CD4-positive, CD25-positive, alpha-beta regulatory T cell (primary cell): Measurements from ENCODE around the gene CACNA1F. TPM values are rescaled to one million over a fixed set of nuclear protein-coding genes. Genes with fewer than 3 reads are reported as not detected.
A peak's percentile ranks its signal among the peaks of the same experiment; 100 is the strongest.

ENCODE experiments used
- ATAC-seq, 2 donors: fragments of 150-1000 bp; cut with Tn5 transposase; one replicate each; pipeline ENCODE4 v1.10.0; 2021; ENCODE audit warnings: low read depth in 2 of 2, moderate number of reproducible peaks in 2 of 2, moderate library complexity in 1 of 2
- DNase-seq, 3 donors: peaks; one replicate each; pipeline versions ENCODE4 v3.0.0 to v3.0.0-alpha.2; 2012 to 2022; ENCODE audit warnings: mixed read lengths in 1 of 3
- H3K27ac ChIP-seq: one replicate; pipeline ENCODE4 v1.7.0; 2013; ENCODE audit warnings: mild to moderate bottlenecking, low read length; ENCODE audit not compliant: insufficient read depth, poor library complexity, severe bottlenecking
- H3K27me3 ChIP-seq: one replicate; pipeline ENCODE4 v1.7.0; 2013; ENCODE audit warnings: low read length; ENCODE audit not compliant: control insufficient read depth, insufficient read depth
- H3K36me3 ChIP-seq: one replicate; pipeline ENCODE4 v1.7.0; 2013; ENCODE audit warnings: mild to moderate bottlenecking, low read length, moderate library complexity; ENCODE audit not compliant: control insufficient read depth, insufficient read depth
- H3K4me1 ChIP-seq: 2 replicates; pipeline ENCODE4 v1.7.0; 2013; ENCODE audit warnings: mild to moderate bottlenecking, low read length; ENCODE audit not compliant: insufficient read depth, control insufficient read depth, poor library complexity, severe bottlenecking
- H3K4me3 ChIP-seq: one replicate; pipeline ENCODE4 v1.7.0; 2013; ENCODE audit warnings: low read depth, mild to moderate bottlenecking, low read length, moderate library complexity
- H3K9me3 ChIP-seq, 2 experiments: 1 replicate in 1 of 2; 2 replicates in 1 of 2; pipeline ENCODE4 v1.7.0; 2013; ENCODE audit warnings: low read length in 2 of 2, mild to moderate bottlenecking in 1 of 2, moderate library complexity in 1 of 2; ENCODE audit not compliant: control insufficient read depth in 2 of 2
- H3K27ac Mint-ChIP-seq, 3 donors: one replicate each; pipeline ENCODE4 v1.8.0; 2020 to 2022; ENCODE audit warnings: mild to moderate bottlenecking in 3 of 3, mixed read lengths in 3 of 3, moderate library complexity in 2 of 3
- H3K27me3 Mint-ChIP-seq: one replicate; pipeline ENCODE4 v1.8.0; 2022; ENCODE audit warnings: mild to moderate bottlenecking, mixed read lengths
- H3K36me3 Mint-ChIP-seq: one replicate; pipeline ENCODE4 v1.8.0; 2020; ENCODE audit warnings: mixed read lengths
- H3K4me1 Mint-ChIP-seq, 4 donors: one replicate each; pipeline ENCODE4 v1.8.0; 2020 to 2022; ENCODE audit warnings: mixed read lengths in 4 of 4, mild to moderate bottlenecking in 1 of 4
- H3K4me3 Mint-ChIP-seq, 4 donors: one replicate each; pipeline ENCODE4 v1.8.0; 2020 to 2022; ENCODE audit warnings: mild to moderate bottlenecking in 4 of 4, mixed read lengths in 4 of 4, moderate library complexity in 3 of 4
- H3K9me3 Mint-ChIP-seq, 7 donors: one replicate each; pipeline ENCODE4 v1.8.0; 2020 to 2022; ENCODE audit warnings: mixed read lengths in 7 of 7, mild to moderate bottlenecking in 3 of 7, moderate library complexity in 2 of 7
- polyA plus RNA-seq, 4 donors: library from polyadenylated mRNA; unstranded; fragments of 300-500 nt; fragmentation: Illumina TruSeq; gene quantifications; one replicate each; pipeline ENCODE4 v1.2.3, GENCODE V29; 2021
- total RNA-seq: library from RNA; stranded (reverse); gene quantifications from one replicate; pipeline ENCODE4 v1.2.3, GENCODE V29; 2022

CACNA1F gene
- total and polyA plus RNA-seq, 5 donors from 2014 or later, result 0.69 TPM; not detected in 4

- ATAC-seq, result peak; percentile 59 to 60
- Mint-ChIP-seq H3K9me3 (peaks cover 0 to 1% (median 0%) of the 10 kb centered on the region in 7 donors), H3K27me3 (no peaks in the 10 kb centered on the region), H3K4me3 (peak within 1 kb of the TSS; percentile 88 to 91 (median 90)), H3K36me3 (no peaks in the 10 kb centered on the region), H3K4me1 (peaks cover 0 to 40% (median 9%) of the 10 kb centered on the region in 4 donors), H3K27ac (peak within 1 kb of the TSS in 2 of 3 donors; percentile 79 to 85)
- DNase-seq, result peak; percentile 32 to 67 (median 59)
- H3K9me3 ChIP-seq, result no peaks in the 10 kb centered on the region
- peaks cover 20% of the 10 kb centered on the region for H3K4me1 ChIP-seq
- H3K36me3 ChIP-seq, result peaks cover 11% of the 10 kb centered on the region
- peak within 1 kb of the TSS; percentile 74 for H3K4me3 ChIP-seq
- peak within 1 kb of the TSS; percentile 73 for H3K27ac ChIP-seq
- no peaks in the 10 kb centered on the region for H3K27me3 ChIP-seq
Observed at GRCh38 chrX:49171752-49172279, 61.3 kb downstream of the CACNA1F start, which contains the start of gene PLP2. Gene PLP2 (plus strand): TSS chrX:49171898. CDS start chrX:49172001, 103 bp downstream.

DNA sequence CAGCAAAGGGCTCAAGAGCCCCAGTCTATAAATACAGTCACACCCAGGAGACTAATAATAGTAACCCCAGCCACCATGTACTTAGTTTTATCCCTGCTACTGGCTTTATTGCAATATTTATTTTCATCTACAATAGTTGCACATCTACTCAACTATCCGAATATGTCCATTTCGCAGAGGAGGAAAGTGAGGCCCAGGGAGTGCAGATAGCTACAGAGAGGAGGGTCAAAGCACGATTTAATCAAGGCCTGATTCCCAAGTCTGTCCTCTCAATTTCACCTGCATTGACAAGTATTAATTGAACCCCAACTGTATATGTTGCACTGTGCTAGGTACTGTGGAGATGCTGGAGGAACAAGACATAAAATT is 65.4 kb downstream of the CACNA1F start:
- ATAC-seq, result no peak
- Mint-ChIP-seq H3K27ac (peak overlapping the region; percentile 83 to 94 (median 90)), H3K27me3 (no peaks in the 10 kb centered on the region), H3K36me3 (no peaks in the 10 kb centered on the region), H3K9me3 (peaks cover 0 to 1% (median 0%) of the 10 kb centered on the region in 7 donors), H3K4me3 (peak overlapping the region; percentile 75 to 95 (median 90)), H3K4me1 (peaks cover 0 to 48% (median 13%) of the 10 kb centered on the region in 4 donors)
- H3K27me3 ChIP-seq, result no peaks in the 10 kb centered on the region
- no peak for DNase-seq
- peaks cover 30% of the 10 kb centered on the region for H3K4me1 ChIP-seq
- H3K4me3 ChIP-seq, result peak overlapping the region; percentile 52
- peak overlapping the region; percentile 81 for H3K27ac ChIP-seq
- H3K9me3 ChIP-seq, result no peaks in the 10 kb centered on the region
- no peaks in the 10 kb centered on the region for H3K36me3 ChIP-seq

GRCh38 chrX:49166914-49167739 is 66.0 kb downstream of the CACNA1F start:
- H3K4me3 ChIP-seq, result peak overlapping the region; percentile 74
- H3K4me1 Mint-ChIP-seq, result peaks cover 0 to 46% (median 11%) of the 10 kb centered on the region in 4 donors
- ATAC-seq, result peak; percentile 9 to 19
- no peaks in the 10 kb centered on the region for H3K9me3 ChIP-seq
- H3K4me3 Mint-ChIP-seq, result peak overlapping the region; percentile 75 to 95 (median 90)
- H3K36me3 ChIP-seq, result no peaks in the 10 kb centered on the region
- peak overlapping the region; percentile 90 to 97 (median 94) for H3K27ac Mint-ChIP-seq
- peak overlapping the region; percentile 81 for H3K27ac ChIP-seq
- no peaks in the 10 kb centered on the region for H3K36me3 Mint-ChIP-seq
- peaks cover 27% of the 10 kb centered on the region for H3K4me1 ChIP-seq
- no peaks in the 10 kb centered on the region for H3K27me3 ChIP-seq
- DNase-seq, result peak; percentile 52 to 74 (median 54)
- H3K9me3 Mint-ChIP-seq, result peaks cover 0 to 1% (median 0%) of the 10 kb centered on the region in 7 donors
- no peaks in the 10 kb centered on the region for H3K27me3 Mint-ChIP-seq

DNA sequence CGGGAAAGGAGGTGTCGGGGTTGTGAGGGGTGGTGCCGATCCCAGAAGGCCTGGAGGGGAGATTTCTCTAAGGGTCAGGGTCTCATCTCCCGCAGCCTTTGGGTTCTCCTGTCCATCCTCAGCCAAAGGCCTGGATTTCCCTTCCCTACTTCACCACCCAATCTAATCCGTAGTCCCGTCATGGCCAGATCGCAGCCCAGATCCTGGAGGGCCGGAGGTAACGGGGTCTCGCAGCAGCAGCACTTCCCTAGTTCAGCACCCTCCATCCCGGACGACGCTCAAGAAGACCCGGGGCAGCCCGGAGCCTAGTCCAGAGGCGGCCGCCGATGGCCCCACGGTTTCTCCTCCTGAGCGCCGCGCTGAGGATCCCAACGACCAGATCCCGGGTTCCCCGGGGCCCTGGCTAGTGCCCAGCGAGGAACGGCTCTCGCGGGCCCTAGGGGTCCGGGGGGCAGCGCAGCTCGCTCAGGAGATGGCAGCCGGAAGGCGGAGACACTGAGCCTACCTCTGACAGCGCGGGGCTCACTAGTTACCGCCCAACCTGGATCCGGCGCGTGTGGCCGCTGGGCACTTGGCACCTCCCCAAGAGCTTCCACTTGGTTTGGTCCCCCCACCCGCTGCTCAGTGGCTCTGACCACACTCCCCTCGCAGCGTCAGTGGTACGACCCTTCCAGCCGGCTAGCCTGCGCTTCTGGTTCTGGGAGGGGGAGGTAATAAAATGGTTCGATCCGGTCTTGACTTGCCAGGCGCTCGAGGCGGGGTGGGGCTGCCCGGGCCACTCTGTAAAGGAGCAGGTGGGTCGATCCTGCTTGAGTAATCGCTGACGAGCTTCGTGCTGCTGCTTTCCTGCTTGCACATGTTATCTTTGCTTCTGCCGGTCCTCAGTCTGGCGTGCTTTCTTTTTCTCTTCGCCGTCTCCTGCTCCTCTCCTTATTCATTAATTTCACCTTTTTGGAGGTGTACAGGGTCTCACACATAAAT is 66.9 kb downstream of the CACNA1F start:
- Histone ChIP-seq H3K4me3 (peak overlapping the region; percentile 74), H3K4me1 (peaks cover 27% of the 10 kb centered on the region), H3K9me3 (no peaks in the 10 kb centered on the region), H3K27ac (peak overlapping the region; percentile 81), H3K36me3 (no peaks in the 10 kb centered on the region), H3K27me3 (no peaks in the 10 kb centered on the region)
- Mint-ChIP-seq H3K9me3 (peaks cover 0 to 1% (median 0%) of the 10 kb centered on the region in 7 donors), H3K27ac (peak overlapping the region; percentile 90 to 97 (median 94)), H3K27me3 (no peaks in the 10 kb centered on the region), H3K4me1 (peaks cover 0 to 42% (median 14%) of the 10 kb centered on the region in 4 donors), H3K4me3 (peak overlapping the region; percentile 75 to 95 (median 90)), H3K36me3 (no peaks in the 10 kb centered on the region)
- ATAC-seq (peak; percentile 66 to 73), DNase-seq (peak; percentile 67 to 85 (median 75))

- Histone ChIP-seq H3K4me1 (peaks cover 27% of the 10 kb centered on the region), H3K9me3 (no peaks in the 10 kb centered on the region), H3K27ac (peak overlapping the region; percentile 76), H3K4me3 (no peak overlapping the region), H3K36me3 (no peaks in the 10 kb centered on the region), H3K27me3 (no peaks in the 10 kb centered on the region)
- no peaks in the 10 kb centered on the region for H3K27me3 Mint-ChIP-seq
- H3K4me1 Mint-ChIP-seq, result peaks cover 0 to 42% (median 14%) of the 10 kb centered on the region in 4 donors
- peak overlapping the region in 2 of 3 donors; percentile 51 to 96 for H3K27ac Mint-ChIP-seq
- no peak for DNase-seq
- H3K36me3 Mint-ChIP-seq, result no peaks in the 10 kb centered on the region
- peaks cover 0 to 1% (median 0%) of the 10 kb centered on the region in 7 donors for H3K9me3 Mint-ChIP-seq
- no peak for ATAC-seq
- peak overlapping the region in 2 of 4 donors; percentile 61 to 83 for H3K4me3 Mint-ChIP-seq
Observed at GRCh38 chrX:49164589-49165360, 68.4 kb downstream of the CACNA1F start.

DNA sequence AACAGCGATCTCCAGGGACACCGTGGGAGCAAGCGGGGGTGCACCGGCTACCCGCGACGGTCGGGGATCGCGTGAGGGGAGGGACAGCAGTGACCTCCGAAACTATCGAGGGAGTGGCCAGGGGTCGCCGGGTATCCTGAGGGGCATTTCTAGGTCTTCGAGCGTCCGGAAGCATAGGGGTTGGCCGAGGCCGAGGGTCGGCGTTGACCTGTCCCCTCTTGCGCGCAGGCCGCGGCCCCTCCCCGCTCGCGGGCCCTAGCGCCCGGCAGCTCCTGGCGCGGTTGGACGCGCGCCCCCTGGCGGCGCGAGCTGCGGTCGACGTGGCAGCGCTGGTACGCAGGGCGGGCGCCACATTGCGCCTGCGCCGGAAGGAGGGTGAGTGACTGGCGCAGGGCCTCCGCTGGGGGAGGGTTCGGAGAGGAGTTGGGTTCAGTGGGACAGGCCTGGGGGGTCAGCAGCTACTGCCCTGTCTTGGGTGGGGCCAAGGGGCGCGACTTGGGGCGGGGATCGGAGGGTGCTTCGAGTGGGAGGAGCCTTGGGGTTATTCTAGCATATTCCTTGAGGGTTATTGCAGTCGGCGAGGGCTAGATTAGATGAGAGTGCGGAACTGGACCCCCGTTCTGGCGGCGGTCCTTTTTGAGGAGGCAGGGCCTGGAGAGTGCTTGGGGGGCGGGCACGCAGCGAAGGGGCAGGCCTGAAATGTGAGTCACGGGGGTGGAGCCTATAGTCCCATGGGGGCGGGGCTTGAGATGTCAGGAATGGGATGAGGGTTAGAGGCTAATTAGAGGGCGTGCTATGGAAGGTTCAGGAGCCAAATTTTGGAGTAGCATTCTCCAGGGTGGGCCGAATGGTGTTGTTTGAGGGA is 69.4 kb downstream of the CACNA1F start:
- ATAC-seq (peak; percentile 59 to 66), DNase-seq (peak; percentile 73 to 84 (median 83))
- Histone ChIP-seq H3K27me3 (no peaks in the 10 kb centered on the region), H3K4me3 (no peak overlapping the region), H3K36me3 (no peaks in the 10 kb centered on the region), H3K9me3 (no peaks in the 10 kb centered on the region), H3K4me1 (peaks cover 27% of the 10 kb centered on the region), H3K27ac (peak overlapping the region; percentile 76)
- Mint-ChIP-seq H3K4me3 (peak overlapping the region; percentile 61 to 95 (median 81)), H3K4me1 (peaks cover 0 to 37% (median 14%) of the 10 kb centered on the region in 4 donors), H3K36me3 (no peaks in the 10 kb centered on the region), H3K27ac (peak overlapping the region; percentile 86 to 96 (median 95)), H3K9me3 (peaks cover 0 to 1% (median 0%) of the 10 kb centered on the region in 7 donors), H3K27me3 (no peaks in the 10 kb centered on the region)
